PFSK-1 (cell line): ENCODE measurements around the gene FAM50B.

Source experiments
- POLR2AphosphoS5 ChIP-seq: IDR thresholded peaks from 2 replicates; pipeline ENCODE4 v1.6.1; 2012; ENCODE audit warnings: low read depth, mild to moderate bottlenecking, control low read depth, low read length, moderate library complexity
- REST ChIP-seq, 2 experiments: IDR thresholded peaks; 2 replicates each; pipeline versions ENCODE4 v1.6.1 to v1.8.0; 2011 to 2012; ENCODE audit warnings: low read depth in 2 of 2, low read length in 2 of 2, control low read depth in 1 of 2, inconsistent platforms in 1 of 2, mild to moderate bottlenecking in 1 of 2, moderate library complexity in 1 of 2; ENCODE audit not compliant: insufficient read depth in 1 of 2
- TAF1 ChIP-seq: IDR thresholded peaks from 2 replicates; pipeline ENCODE4 v1.6.1; 2012; ENCODE audit warnings: low read length, control low read depth, borderline replicate concordance; ENCODE audit not compliant: insufficient read depth

GRCh38 chr6:3813918-3814317, 35.3 kb upstream of the FAM50B start:
- TF ChIP-seq TAF1 (no peak), REST (IDR thresholded peaks at IDR 0.05; ENCODE audit: insufficient read depth in 1 of 2, low read depth in 2 of 2, low read length in 2 of 2) (no peak), POLR2AphosphoS5 (no peak)
